Upper lobe of left lung (tissue), 4 donors: Measurements from ENCODE around the gene C19orf25.

Experiments used
- CTCF ChIP-seq, 6 experiments: fragments of 450-650 bp in 4 of 6; fragments of 200-600 bp in 2 of 6; sonication (generic) in 2 of 6; IDR thresholded peaks; one replicate each; pipeline ENCODE4 v1.5.1; 2016 to 2019; ENCODE audit warnings: antibody characterized with exemption in 6 of 6
- POLR2A ChIP-seq, 4 donors: fragments of 450-650 bp; IDR thresholded peaks; one replicate each; pipeline ENCODE4 v1.5.1; 2016 to 2017; ENCODE audit warnings: antibody characterized with exemption in 4 of 4, mild to moderate bottlenecking in 2 of 4

DNA sequence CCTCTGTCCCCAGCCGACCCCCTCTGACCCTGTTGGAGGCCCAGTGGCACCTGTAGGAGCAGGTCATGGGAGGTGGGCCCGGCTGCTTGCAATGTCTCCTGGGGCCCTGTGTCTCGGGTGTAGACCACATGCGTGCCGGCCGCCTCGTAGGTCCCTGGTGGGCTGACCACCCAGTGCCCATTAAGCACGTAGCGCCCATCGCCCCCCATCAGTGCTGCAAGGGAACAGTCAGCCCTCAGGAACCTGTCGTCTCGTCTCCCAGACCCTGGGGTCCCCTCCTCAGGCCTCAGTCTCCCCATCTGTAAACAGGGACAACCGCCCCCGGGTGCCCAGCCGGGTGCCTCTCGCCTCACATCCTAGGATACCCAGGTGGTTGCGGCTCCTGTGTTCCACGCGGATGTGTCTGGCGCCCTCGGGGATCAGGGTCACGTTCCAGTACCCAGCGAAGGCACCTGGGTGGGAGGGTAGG is 28.2 kb upstream of the C19orf25 start:
- no peak for TF ChIP-seq CTCF (IDR thresholded peaks at IDR 0.05)
- TF ChIP-seq POLR2A (IDR thresholded peaks at IDR 0.05): no peak
